K562 (cell line): ENCODE measurements around the gene KIF1A.

Experiments
- ETV5 ChIP-seq: sonication (generic); formaldehyde crosslinking; IDR thresholded peaks from 2 replicates; pipeline ENCODE4 v1.4.0; 2020; ENCODE audit warnings: low read depth, mild to moderate bottlenecking, missing genetic modification reagents
- PREB ChIP-seq: sonication (generic); formaldehyde crosslinking; IDR thresholded peaks from 2 replicates; pipeline ENCODE4 v1.8.1; 2023; ENCODE audit warnings: mild to moderate bottlenecking, missing genetic modification reagents
- RCOR1 ChIP-seq, 2 experiments: IDR thresholded peaks; 2 replicates each; pipeline ENCODE4 v1.6.1; 2012; ENCODE audit warnings: low read depth in 2 of 2, low read length in 2 of 2, borderline replicate concordance in 1 of 2, improper control_type of control experiment in 1 of 2
- XRCC5 ChIP-seq: fragments of 200-400 bp; formaldehyde crosslinking; IDR thresholded peaks from 2 replicates; pipeline ENCODE4 v1.6.1; 2017; ENCODE audit warnings: low read depth, mild to moderate bottlenecking, low read length
- ZNF41 ChIP-seq: fragments of 250-450 bp; sonication (Bioruptor Pico); conservative IDR thresholded peaks from 2 replicates; pipeline ENCODE4 v1.4.0; 2020; ENCODE audit warnings: mild to moderate bottlenecking
- ZNF695 ChIP-seq: fragments of 450-650 bp; formaldehyde crosslinking; IDR thresholded peaks from 2 replicates; pipeline ENCODE4 v1.4.0; 2020; ENCODE audit warnings: mild to moderate bottlenecking, moderate library complexity

- TF ChIP-seq ETV5 (CRISPR knock-in tag) (no peak), PREB (CRISPR knock-in tag) (no peak), RCOR1 (IDR thresholded peaks at IDR 0.05; ENCODE audit: borderline replicate concordance in 1 of 2, low read depth in 2 of 2, low read length in 2 of 2) (no peak), ZNF695 (CRISPR knock-in tag) (no peak), ZNF41 (CRISPR knock-in tag) (no peak), XRCC5 (no peak)
Observed at GRCh38 chr2:240722376-240722775, 97.6 kb downstream of the KIF1A start.
